Stimulated activated CD4-positive, alpha-beta T cell treated with anti-CD3 and anti-CD28 coated beads, Interleukin-15, amount 100 ng/mL, for 1 hour (primary cell): ENCODE measurements around the gene GPR61.

Experiments
- DNase-seq, 2 donors: peaks; one replicate each; pipeline ENCODE4 v3.0.0-alpha.2; 2020; ENCODE audit warnings: low read depth in 1 of 2, low spot score in 1 of 2

The GPR61 gene

GRCh38 chr1:109508873-109509175 is 30.8 kb upstream of the GPR61 start:
- no peak for DNase-seq

GRCh38 chr1:109509176-109510134 is 30.2 kb upstream of the GPR61 start, which contains the start of gene AMIGO1:
Gene AMIGO1 (minus strand): TSS chr1:109509727. CDS start chr1:109508912, 815 bp downstream.
- peak; percentile 40 to 65 for DNase-seq

- no peak for DNase-seq
Measured at GRCh38 chr1:109513110-109513710, 26.5 kb upstream of the GPR61 start.

- DNase-seq = no peak
Measured at GRCh38 chr1:109514846-109515245, 24.8 kb upstream of the GPR61 start.

- no peak for DNase-seq
Measured at GRCh38 chr1:109516872-109517271, 22.8 kb upstream of the GPR61 start.

GRCh38 chr1:109517337-109517736 is 22.3 kb upstream of the GPR61 start:
- DNase-seq = no peak

GRCh38 chr1:109521002-109521951 is 18.4 kb upstream of the GPR61 start:
- no peak for DNase-seq

- no peak for DNase-seq
Measured at GRCh38 chr1:109522026-109522425, 17.6 kb upstream of the GPR61 start.

- DNase-seq = no peak
Measured at GRCh38 chr1:109523706-109524105, 16.0 kb upstream of the GPR61 start.

- DNase-seq = no peak
Measured at GRCh38 chr1:109527098-109527811, 12.4 kb upstream of the GPR61 start.

GRCh38 chr1:109527846-109528695 is 11.6 kb upstream of the GPR61 start:
- DNase-seq = no peak

GRCh38 chr1:109528712-109529111 is 11.0 kb upstream of the GPR61 start:
- DNase-seq = no peak

- DNase-seq = no peak
Measured at GRCh38 chr1:109529881-109530456, 9.7 kb upstream of the GPR61 start.

- DNase-seq = no peak
Measured at GRCh38 chr1:109530457-109531087, 9.1 kb upstream of the GPR61 start.

GRCh38 chr1:109531380-109531779 is 8.3 kb upstream of the GPR61 start:
- DNase-seq = no peak

GRCh38 chr1:109531826-109532364 is 7.8 kb upstream of the GPR61 start:
- DNase-seq = no peak

GRCh38 chr1:109532365-109533136 is 7.1 kb upstream of the GPR61 start:
- peak; percentile 84 to 86 for DNase-seq

GRCh38 chr1:109534307-109534858 is 5.3 kb upstream of the GPR61 start:
- no peak for DNase-seq
